Left lung (tissue), 10 donors: Measurements from ENCODE around the gene HOXD1. TPM values are rescaled to one million over a fixed set of nuclear protein-coding genes. Genes with fewer than 3 reads are reported as not detected.

Experiments
- ATAC-seq: fragments of 200-7000 bp; cut with Tn5 transposase; one replicate; pipeline ENCODE4 v1.9.1; 2020; ENCODE audit warnings: moderate library complexity
- DNase-seq, 4 donors: peaks; one replicate each; pipeline ENCODE4 v3.0.0-alpha.2; 2013 to 2020
- H3K27ac ChIP-seq, 2 donors: fragments of 200-600 bp; sonication (generic) in 1 of 2; one replicate each; pipeline versions ENCODE4 v1.5.0 to v1.8.0; 2020 to 2021
- H3K27me3 ChIP-seq, 2 donors: fragments of 200-600 bp; sonication (generic) in 1 of 2; one replicate each; pipeline versions ENCODE4 v1.5.0 to v1.8.0; 2020 to 2021
- H3K36me3 ChIP-seq, 2 donors: fragments of 200-600 bp; sonication (generic) in 1 of 2; one replicate each; pipeline versions ENCODE4 v1.5.0 to v1.8.0; 2020 to 2021
- H3K4me1 ChIP-seq, 2 donors: fragments of 200-600 bp; one replicate each; pipeline ENCODE4 v1.8.0; 2021
- H3K4me3 ChIP-seq, 2 donors: fragments of 200-600 bp; sonication (generic) in 1 of 2; one replicate each; pipeline versions ENCODE4 v1.5.0 to v1.8.0; 2020 to 2021; ENCODE audit warnings: mild to moderate bottlenecking in 1 of 2
- H3K9me3 ChIP-seq, 2 donors: fragments of 200-600 bp; sonication (generic) in 1 of 2; one replicate each; pipeline versions ENCODE4 v1.5.0 to v1.8.0; 2020 to 2021
- CTCF ChIP-seq, 2 donors: fragments of 200-600 bp; sonication (generic) in 1 of 2; IDR thresholded peaks; one replicate each; pipeline versions ENCODE4 v1.5.0 to v1.8.0; 2021; ENCODE audit warnings: antibody characterized with exemption in 2 of 2
- intact Hi-C, 2 donors: fragments of 100-400 bp; cut with DNase I; formaldehyde crosslinking; loops; one replicate each; pipeline versions ENCODE4 v1.11.2 to v1.14.2; 2022
- polyA plus RNA-seq, 6 donors: library from polyadenylated mRNA; unstranded; fragments of 120-200 nt; gene quantifications; one replicate each; pipeline ENCODE4 v1.2.1, GENCODE V29; 2013; ENCODE audit not compliant: insufficient read length in 6 of 6
- total RNA-seq, 2 donors: library from RNA; stranded (reverse); fragmentation: NEBNext Ultra II Directional; extraction: Animal tissue kit (Norgen Biotek cat#: 25700); gene quantifications; one replicate each; pipeline ENCODE4 v1.2.1, GENCODE V29; 2021
- donor health status: DM: no; HTN: yes; CAD: no.
- donor health status: DM: no; HTN: no; CAD: no.

Gene HOXD1
- total and polyA plus RNA-seq, 8 donors, result 0.35 to 5.9 (median 1.9) TPM

GRCh38 chr2:176174824-176175708, 13.4 kb upstream of the HOXD1 start:
- H3K4me1 ChIP-seq, result peaks cover 0 to 9% of the 10 kb centered on the region in 2 donors
- ATAC-seq (no peak), DNase-seq (no peak)
- no peak overlapping the region for H3K27ac ChIP-seq
- H3K27me3 ChIP-seq, result peaks cover 89 to 100% of the 10 kb centered on the region in 2 donors
- no peak for TF ChIP-seq CTCF (IDR thresholded peaks at IDR 0.05)
- intact Hi-C loops, result no loop called here
- H3K9me3 ChIP-seq, result no peaks in the 10 kb centered on the region
- H3K4me3 ChIP-seq, result no peak overlapping the region
- H3K36me3 ChIP-seq, result no peaks in the 10 kb centered on the region

GRCh38 chr2:176175709-176176607, 12.5 kb upstream of the HOXD1 start:
- ATAC-seq (no peak), DNase-seq (no peak)
- Histone ChIP-seq H3K4me3 (no peak overlapping the region), H3K4me1 (peaks cover 0 to 9% of the 10 kb centered on the region in 2 donors), H3K27me3 (peaks cover 80 to 100% of the 10 kb centered on the region in 2 donors), H3K27ac (no peak overlapping the region), H3K36me3 (no peaks in the 10 kb centered on the region), H3K9me3 (no peaks in the 10 kb centered on the region)
- no peak for TF ChIP-seq CTCF (IDR thresholded peaks at IDR 0.05)
- intact Hi-C loops, result no loop called here

- intact Hi-C loops, result no loop called here
- Histone ChIP-seq H3K27ac (no peak overlapping the region), H3K36me3 (no peaks in the 10 kb centered on the region), H3K9me3 (no peaks in the 10 kb centered on the region), H3K27me3 (peaks cover 63 to 100% of the 10 kb centered on the region in 2 donors), H3K4me3 (no peak overlapping the region), H3K4me1 (peaks cover 0 to 9% of the 10 kb centered on the region in 2 donors)
- no peak for ATAC-seq
- no peak for TF ChIP-seq CTCF (IDR thresholded peaks at IDR 0.05)
- DNase-seq, result no peak
Measured at GRCh38 chr2:176177580-176178037, 10.9 kb upstream of the HOXD1 start.

- DNase-seq, result no peak
Measured at GRCh38 chr2:176178038-176178756, 10.3 kb upstream of the HOXD1 start.

More at GRCh38 chr2:176178038-176178756, 10.3 kb upstream of the HOXD1 start:
- no peaks in the 10 kb centered on the region for H3K36me3 ChIP-seq
- H3K4me3 ChIP-seq, result peak overlapping the region in 1 of 2 donors; percentile 17
- H3K27me3 ChIP-seq, result peaks cover 58 to 100% of the 10 kb centered on the region in 2 donors
- H3K27ac ChIP-seq, result no peak overlapping the region
- intact Hi-C loops, result no loop called here
- TF ChIP-seq CTCF (IDR thresholded peaks at IDR 0.05), result no peak
- ATAC-seq, result peak; percentile 47
- peaks cover 0 to 9% of the 10 kb centered on the region in 2 donors for H3K4me1 ChIP-seq
- no peaks in the 10 kb centered on the region for H3K9me3 ChIP-seq
